ENCODE results near the gene IFITM2.

The IFITM2 gene

DNA sequence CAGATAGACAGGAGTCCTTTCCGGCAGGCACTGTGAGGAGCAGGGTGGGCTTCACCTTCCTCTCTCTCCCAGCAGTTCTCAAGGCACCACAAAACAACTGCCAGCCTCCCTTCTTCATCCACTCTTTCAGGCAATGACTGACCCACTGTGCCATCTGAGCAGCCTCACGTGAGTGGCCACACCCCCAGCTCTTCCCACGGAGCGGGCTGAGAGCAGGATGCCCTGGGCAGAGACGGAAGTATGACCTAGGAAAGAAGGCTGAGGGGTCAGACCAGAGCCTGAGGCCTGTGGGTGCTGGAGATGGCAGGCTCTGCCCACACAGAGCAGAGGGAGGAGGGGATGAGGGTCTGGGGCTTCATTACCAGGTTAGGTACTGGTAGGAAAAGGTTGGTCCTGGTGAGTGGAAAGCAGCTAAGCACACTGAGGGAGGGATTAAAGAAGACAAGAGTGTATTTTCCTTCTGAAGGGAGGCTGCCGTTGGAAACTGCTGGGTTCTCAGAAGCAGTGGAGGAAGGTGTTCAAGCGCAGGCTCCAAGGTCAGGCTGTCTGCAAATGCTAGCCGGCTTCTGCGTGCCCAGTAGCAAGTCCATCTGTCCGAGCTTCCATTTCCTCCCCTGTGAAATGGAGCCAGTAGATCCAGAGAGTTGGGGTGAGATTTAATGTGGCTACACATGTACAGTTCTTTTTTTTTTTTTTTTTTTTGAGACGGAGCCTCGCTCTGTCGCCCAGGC lies 24.8 kb upstream of the IFITM2 start:
- Histone ChIP-seq H3K4me1 (no peaks in the 10 kb centered on the region), H3K36me3 (ENCODE audit: control insufficient read depth, insufficient read depth, low read length) (no peaks in the 10 kb centered on the region), H3K9ac (no peak overlapping the region), H3K27ac (no peak overlapping the region), H3K79me2 (no peaks in the 10 kb centered on the region), H3K9me3 (ENCODE audit: control insufficient read depth, low read length) (no peaks in the 10 kb centered on the region), H3K27me3 (ENCODE audit: control insufficient read depth, insufficient read depth, low read length) (no peaks in the 10 kb centered on the region), H2AFZ (no peak overlapping the region), H3K4me2 (ENCODE audit: low read length) (no peak overlapping the region), H3K4me3 (ENCODE audit: low read depth, low read length) (no peak overlapping the region)
- TF ChIP-seq, protein P1, sequence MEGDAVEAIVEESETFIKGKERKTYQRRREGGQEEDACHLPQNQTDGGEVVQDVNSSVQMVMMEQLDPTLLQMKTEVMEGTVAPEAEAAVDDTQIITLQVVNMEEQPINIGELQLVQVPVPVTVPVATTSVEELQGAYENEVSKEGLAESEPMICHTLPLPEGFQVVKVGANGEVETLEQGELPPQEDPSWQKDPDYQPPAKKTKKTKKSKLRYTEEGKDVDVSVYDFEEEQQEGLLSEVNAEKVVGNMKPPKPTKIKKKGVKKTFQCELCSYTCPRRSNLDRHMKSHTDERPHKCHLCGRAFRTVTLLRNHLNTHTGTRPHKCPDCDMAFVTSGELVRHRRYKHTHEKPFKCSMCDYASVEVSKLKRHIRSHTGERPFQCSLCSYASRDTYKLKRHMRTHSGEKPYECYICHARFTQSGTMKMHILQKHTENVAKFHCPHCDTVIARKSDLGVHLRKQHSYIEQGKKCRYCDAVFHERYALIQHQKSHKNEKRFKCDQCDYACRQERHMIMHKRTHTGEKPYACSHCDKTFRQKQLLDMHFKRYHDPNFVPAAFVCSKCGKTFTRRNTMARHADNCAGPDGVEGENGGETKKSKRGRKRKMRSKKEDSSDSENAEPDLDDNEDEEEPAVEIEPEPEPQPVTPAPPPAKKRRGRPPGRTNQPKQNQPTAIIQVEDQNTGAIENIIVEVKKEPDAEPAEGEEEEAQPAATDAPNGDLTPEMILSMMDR (IDR thresholded peaks at IDR 0.05): no peak

- Histone ChIP-seq H3K9ac (no peak overlapping the region), H3K9me3 (ENCODE audit: control insufficient read depth, low read length) (no peaks in the 10 kb centered on the region), H3K36me3 (ENCODE audit: control insufficient read depth, insufficient read depth, low read length) (no peaks in the 10 kb centered on the region), H3K4me1 (no peaks in the 10 kb centered on the region), H2AFZ (no peak overlapping the region), H3K4me2 (ENCODE audit: low read length) (no peak overlapping the region), H3K79me2 (no peaks in the 10 kb centered on the region), H3K27me3 (ENCODE audit: control insufficient read depth, insufficient read depth, low read length) (no peaks in the 10 kb centered on the region), H3K4me3 (ENCODE audit: low read depth, low read length) (no peak overlapping the region), H3K27ac (no peak overlapping the region)
- TF ChIP-seq, protein P1 (IDR thresholded peaks at IDR 0.05): no peak
Measured at GRCh38 chr11:283405-284104, 24.1 kb upstream of the IFITM2 start.

DNA sequence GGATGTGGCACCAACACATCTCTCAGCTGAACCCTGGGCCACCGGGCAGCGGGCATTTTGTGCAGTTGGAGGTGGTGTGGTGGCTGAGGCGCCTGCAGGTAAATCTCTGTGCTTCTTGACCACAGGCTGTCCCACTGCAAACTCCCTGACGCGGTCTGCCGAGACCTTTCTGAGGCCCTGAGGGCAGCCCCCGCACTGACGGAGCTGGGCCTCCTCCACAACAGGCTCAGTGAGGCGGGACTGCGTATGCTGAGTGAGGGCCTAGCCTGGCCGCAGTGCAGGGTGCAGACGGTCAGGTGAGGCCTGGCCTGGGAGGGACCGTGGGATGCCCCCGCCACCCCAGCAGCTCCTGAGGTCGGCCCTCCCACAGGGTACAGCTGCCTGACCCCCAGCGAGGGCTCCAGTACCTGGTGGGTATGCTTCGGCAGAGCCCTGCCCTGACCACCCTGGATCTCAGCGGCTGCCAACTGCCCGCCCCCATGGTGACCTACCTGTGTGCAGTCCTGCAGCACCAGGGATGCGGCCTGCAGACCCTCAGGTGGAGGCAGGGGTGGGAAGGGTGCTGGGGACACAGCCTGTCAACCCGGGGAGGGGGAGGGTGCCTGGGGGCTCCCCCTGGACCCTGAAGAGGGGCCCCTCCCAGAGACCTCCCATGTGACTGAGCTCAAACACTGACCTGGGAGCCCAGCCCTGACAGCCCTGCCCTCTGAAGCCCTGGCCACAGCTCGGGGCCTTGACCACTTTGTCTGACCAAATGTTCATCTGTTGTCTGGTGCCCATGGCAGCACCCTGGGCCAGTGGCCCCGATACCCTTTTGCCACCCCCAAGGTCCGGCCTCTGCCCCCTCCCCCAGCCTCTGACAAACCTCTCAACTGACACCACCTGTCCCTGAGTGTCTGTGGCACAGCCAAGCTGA lies 23.3 kb upstream of the IFITM2 start:
- no peaks in the 10 kb centered on the region for H3K79me2 ChIP-seq
- no peaks in the 10 kb centered on the region for H3K36me3 ChIP-seq (ENCODE audit: control insufficient read depth, insufficient read depth, low read length)
- no peak overlapping the region for H3K9ac ChIP-seq
- no peak overlapping the region for H2AFZ ChIP-seq
- no peaks in the 10 kb centered on the region for H3K4me1 ChIP-seq
- no peaks in the 10 kb centered on the region for H3K27me3 ChIP-seq (ENCODE audit: control insufficient read depth, insufficient read depth, low read length)
- no peak overlapping the region for H3K4me2 ChIP-seq (ENCODE audit: low read length)
- no peak overlapping the region for H3K4me3 ChIP-seq (ENCODE audit: low read depth, low read length)
- no peak overlapping the region for H3K27ac ChIP-seq
- H3K9me3 ChIP-seq (ENCODE audit: control insufficient read depth, low read length): no peaks in the 10 kb centered on the region
- TF ChIP-seq, protein P1 (IDR thresholded peaks at IDR 0.05): no peak

- H3K9ac ChIP-seq: no peak overlapping the region
- H2AFZ ChIP-seq: no peak overlapping the region
- H3K4me1 ChIP-seq: no peaks in the 10 kb centered on the region
- H3K9me3 ChIP-seq (ENCODE audit: control insufficient read depth, low read length): no peaks in the 10 kb centered on the region
- no peaks in the 10 kb centered on the region for H3K79me2 ChIP-seq
- TF ChIP-seq, protein P1 (IDR thresholded peaks at IDR 0.05): no peak
- no peak overlapping the region for H3K4me2 ChIP-seq (ENCODE audit: low read length)
- H3K36me3 ChIP-seq (ENCODE audit: control insufficient read depth, insufficient read depth, low read length): no peaks in the 10 kb centered on the region
- no peaks in the 10 kb centered on the region for H3K27me3 ChIP-seq (ENCODE audit: control insufficient read depth, insufficient read depth, low read length)
- no peak overlapping the region for H3K27ac ChIP-seq
- no peak overlapping the region for H3K4me3 ChIP-seq (ENCODE audit: low read depth, low read length)
Measured at GRCh38 chr11:285021-285893, 22.4 kb upstream of the IFITM2 start.

All from parathyroid adenoma (tissue), 2 donors.